Heart left ventricle (tissue), 16 donors: ENCODE data around the gene RGS14. TPM values are rescaled to one million over a fixed set of nuclear protein-coding genes. Genes with fewer than 3 reads are reported as not detected.

ENCODE experiments used
- ATAC-seq, 4 donors: fragments of 200-7000 bp; cut with Tn5 transposase; one replicate each; pipeline ENCODE4 v1.9.1; 2020 to 2022; ENCODE audit warnings: moderate library complexity in 4 of 4, mild to moderate bottlenecking in 3 of 4, moderate number of reproducible peaks in 1 of 4
- DNase-seq, 5 donors: peaks; one replicate each; pipeline ENCODE4 v3.0.0-alpha.2; 2020
- H3K27ac ChIP-seq, 12 donors: fragments of 200-600 bp; sonication (generic) in 4 of 12; one replicate each; pipeline versions ENCODE4 v1.5.0 to v1.8.0; 2016 to 2022; ENCODE audit warnings: mild to moderate bottlenecking in 2 of 12
- H3K27me3 ChIP-seq, 9 donors: fragments of 200-600 bp; sonication (generic) in 2 of 9; one replicate each; pipeline versions ENCODE4 v1.5.1 to v1.8.0; 2016 to 2022; ENCODE audit warnings: mild to moderate bottlenecking in 3 of 9
- H3K36me3 ChIP-seq, 9 donors: fragments of 200-600 bp; sonication (generic) in 2 of 9; one replicate each; pipeline versions ENCODE4 v1.5.0 to v1.8.0; 2018 to 2022; ENCODE audit warnings: mild to moderate bottlenecking in 2 of 9
- H3K4me1 ChIP-seq, 12 donors: fragments of 200-600 bp; sonication (generic) in 4 of 12; one replicate each; pipeline versions ENCODE4 v1.5.0 to v1.8.0; 2016 to 2022; ENCODE audit warnings: mild to moderate bottlenecking in 3 of 12
- H3K4me3 ChIP-seq, 12 donors: fragments of 200-600 bp; sonication (generic) in 4 of 12; one replicate each; pipeline versions ENCODE4 v1.5.0 to v1.8.0; 2017 to 2022; ENCODE audit warnings: mild to moderate bottlenecking in 9 of 12, moderate library complexity in 4 of 12
- H3K9me3 ChIP-seq, 12 donors: fragments of 200-600 bp; sonication (generic) in 4 of 12; one replicate each; pipeline versions ENCODE4 v1.5.0 to v1.8.0; 2016 to 2022; ENCODE audit warnings: mild to moderate bottlenecking in 1 of 12
- POLR2A ChIP-seq, 2 donors: fragments of 450-650 bp; IDR thresholded peaks; one replicate each; pipeline ENCODE4 v1.6.1; 2017; ENCODE audit warnings: antibody characterized with exemption in 2 of 2, mild to moderate bottlenecking in 2 of 2, moderate library complexity in 2 of 2
- WGBS, 4 donors: extraction: QIAGEN DNeasy Blood & Tissue Kit in 2 of 4; methylation state at CpG; one replicate each; pipeline versions ENCODE4 v1.1.5 to v1.1.7; 2013 to 2018; 5-methylcytosine and 5-hydroxymethylcytosine counted together
- intact Hi-C, 10 donors: fragments of 100-400 bp; cut with DNase I; formaldehyde crosslinking; loops; one replicate each; pipeline versions ENCODE4 v1.11.1 to v1.14.2; 2022
- polyA plus RNA-seq, 2 donors: library from polyadenylated mRNA; stranded (reverse); fragments of 200-250 nt; gene quantifications; one replicate each; pipeline ENCODE4 v1.2.3, GENCODE V29; 2013
- total RNA-seq, 9 donors: library from RNA; depleted of rRNA in 2 of 9; stranded (reverse); fragments of >200 nt in 2 of 9; fragmentation: NEBNext Ultra II Directional in 3 of 9; extraction: Animal tissue kit (Norgen Biotek cat#: 25700) in 3 of 9; gene quantifications; one replicate each; pipeline versions ENCODE4 v1.1.0 to v1.2.4, GENCODE V29; 2016 to 2023
- TF ChIP-seq, protein P1 (sequence below), 12 donors: fragments of 200-600 bp; sonication (generic) in 4 of 12; IDR thresholded peaks; one replicate each; pipeline versions ENCODE4 v1.5.0 to v1.8.0; 2018 to 2022; ENCODE audit warnings: antibody characterized with exemption in 12 of 12, mild to moderate bottlenecking in 5 of 12
- donor health status: ischemic (EF 13 %, LVEDD 7.1; RV severe dilation, severe dysfunction).
- donor health status: healthy with polysubstance abuse.
- donor health status: DM: no; HTN: yes; CAD: no.
- donor health status: DM: no; HTN: no; CAD: no.
- donor health status: ischemic (EF 25% LVEDD 6.9; RV normal size, moderate dysfunction).
- donor health status: ischemic (EF 25% LVEDD 5.7; RV mildly dilated, moderate dysfunction).
- donor health status: healthy.
- donor health status: DM: yes; HTN: yes; CAD: no.
- donor health status: ischemic (EF 35%, LVEDD 5.7; RV mildly dilated, moderate dysfunction).
- donor health status: nonischemic (EF 11% LVEDD 7.7; RV severe dilation, severe dysfunction).
- donor health status: DM: yes; HTN: yes; CAD: no.
- donor health status: PGD.
- donor health status: ischemic (EF 29% LVEDD 5.4; RV normal size, mild dysfunction).
- donor health status: nonischemic (EF 23%, LVEDD 6.1; RV moderate dilation, normal function).

RGS14 gene
- total and polyA plus RNA-seq, 11 donors: 1.3 to 10.7 (median 3.7) TPM

DNA sequence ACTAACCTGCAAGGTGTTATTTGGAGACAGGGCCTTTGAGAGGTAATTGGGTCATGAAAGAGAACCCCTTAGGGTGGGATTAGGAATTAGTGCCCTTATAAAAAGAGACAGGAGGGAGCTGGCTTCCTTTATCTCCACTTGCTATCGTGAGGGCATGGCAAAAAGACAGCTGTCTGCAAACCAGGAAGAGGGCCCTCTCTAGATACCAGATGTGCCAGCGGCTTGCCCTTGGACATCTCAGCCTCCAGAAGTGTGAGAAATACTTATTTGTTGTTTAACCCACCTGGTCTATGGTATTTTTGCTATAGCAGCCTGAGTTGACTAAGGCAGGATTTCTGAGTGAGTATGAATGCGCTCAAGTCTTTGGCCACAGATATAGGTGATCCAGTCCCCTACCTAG, 978 bp upstream of the RGS14 start:
- no peaks in the 10 kb centered on the region for H3K9me3 ChIP-seq
- DNase-seq: peak in 1 of 5 donors; percentile 12
- intact Hi-C loops: loop anchor here in 1 of 10 donors (5.0 kb wide), 1 partner anchor 39 kb away; no protein-coding TSS in a partner anchor
- no peak overlapping the region for H3K4me3 ChIP-seq
- H3K27me3 ChIP-seq: no peaks in the 10 kb centered on the region
- no peak overlapping the region for H3K27ac ChIP-seq
- TF ChIP-seq, protein P1, sequence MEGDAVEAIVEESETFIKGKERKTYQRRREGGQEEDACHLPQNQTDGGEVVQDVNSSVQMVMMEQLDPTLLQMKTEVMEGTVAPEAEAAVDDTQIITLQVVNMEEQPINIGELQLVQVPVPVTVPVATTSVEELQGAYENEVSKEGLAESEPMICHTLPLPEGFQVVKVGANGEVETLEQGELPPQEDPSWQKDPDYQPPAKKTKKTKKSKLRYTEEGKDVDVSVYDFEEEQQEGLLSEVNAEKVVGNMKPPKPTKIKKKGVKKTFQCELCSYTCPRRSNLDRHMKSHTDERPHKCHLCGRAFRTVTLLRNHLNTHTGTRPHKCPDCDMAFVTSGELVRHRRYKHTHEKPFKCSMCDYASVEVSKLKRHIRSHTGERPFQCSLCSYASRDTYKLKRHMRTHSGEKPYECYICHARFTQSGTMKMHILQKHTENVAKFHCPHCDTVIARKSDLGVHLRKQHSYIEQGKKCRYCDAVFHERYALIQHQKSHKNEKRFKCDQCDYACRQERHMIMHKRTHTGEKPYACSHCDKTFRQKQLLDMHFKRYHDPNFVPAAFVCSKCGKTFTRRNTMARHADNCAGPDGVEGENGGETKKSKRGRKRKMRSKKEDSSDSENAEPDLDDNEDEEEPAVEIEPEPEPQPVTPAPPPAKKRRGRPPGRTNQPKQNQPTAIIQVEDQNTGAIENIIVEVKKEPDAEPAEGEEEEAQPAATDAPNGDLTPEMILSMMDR (IDR thresholded peaks at IDR 0.05): no peak
- TF ChIP-seq POLR2A (IDR thresholded peaks at IDR 0.05): no peak
- no peak for ATAC-seq
- no peaks in the 10 kb centered on the region for H3K36me3 ChIP-seq
- 61 to 73% (median 70%) methylated on average over 3 of the region's 3 CpGs for WGBS, 4 donors
- H3K4me1 ChIP-seq: peaks cover 0 to 77% (median 18%) of the 10 kb centered on the region in 12 donors

DNA sequence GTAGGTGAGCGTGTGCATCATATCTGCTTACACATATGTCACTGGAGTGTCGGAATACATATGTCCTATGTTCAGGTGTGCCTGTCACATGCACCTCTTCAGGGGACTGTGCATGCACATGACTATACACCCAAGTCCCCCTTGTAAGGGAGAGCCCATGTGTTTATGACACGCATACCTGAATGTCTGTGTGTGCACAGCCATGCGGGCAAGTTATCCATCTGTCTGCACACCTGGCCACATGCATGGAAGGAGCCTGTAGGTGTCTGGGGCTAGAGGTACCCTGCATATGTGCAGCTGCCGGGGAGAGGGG, 622 bp upstream of the RGS14 start:
- H3K27me3 ChIP-seq: no peaks in the 10 kb centered on the region
- no peak for DNase-seq
- WGBS, 4 donors: 73 to 96% (median 86%) methylated on average over 3 to 5 of the region's 5 CpGs
- peak overlapping the region in 1 of 12 donors; percentile 73 for H3K4me3 ChIP-seq
- H3K9me3 ChIP-seq: no peaks in the 10 kb centered on the region
- H3K4me1 ChIP-seq: peaks cover 0 to 77% (median 16%) of the 10 kb centered on the region in 12 donors
- H3K27ac ChIP-seq: peak overlapping the region in 1 of 12 donors; percentile 88
- TF ChIP-seq POLR2A (IDR thresholded peaks at IDR 0.05): no peak
- TF ChIP-seq, protein P1 (IDR thresholded peaks at IDR 0.05): no peak
- no peak for ATAC-seq
- no peaks in the 10 kb centered on the region for H3K36me3 ChIP-seq
- intact Hi-C loops: loop anchor here in 1 of 10 donors (5.0 kb wide), 1 partner anchor 40 kb away; no protein-coding TSS in a partner anchor

DNA sequence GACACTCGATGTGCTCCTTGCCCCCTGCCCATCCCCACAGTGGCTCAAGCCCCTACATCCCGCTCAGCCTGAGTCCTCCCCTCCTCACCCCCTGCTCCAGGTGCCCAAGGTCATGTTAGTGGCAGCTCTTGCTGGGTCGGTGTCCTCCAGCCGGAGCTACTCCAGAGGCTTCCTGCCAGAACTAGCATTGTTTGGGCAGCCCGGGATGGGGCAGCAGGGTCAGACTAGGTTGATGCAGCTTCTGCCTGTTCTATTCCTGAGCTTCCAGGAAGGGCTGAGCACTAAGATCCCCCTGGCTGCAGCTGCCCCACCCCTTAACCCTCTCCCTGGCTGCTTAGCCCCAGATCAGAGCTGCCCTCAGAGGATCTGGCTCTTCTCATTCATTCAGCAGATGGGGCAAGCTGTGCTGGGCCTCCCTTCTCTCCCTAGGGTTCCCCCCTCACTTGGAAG, 671 bp downstream of the RGS14 start:
- peak in 2 of 5 donors; percentile 35 to 65 for DNase-seq
- TF ChIP-seq, protein P1 (IDR thresholded peaks at IDR 0.05): no peak
- no peak for TF ChIP-seq POLR2A (IDR thresholded peaks at IDR 0.05)
- peak overlapping the region in 9 of 12 donors; percentile 17 to 73 (median 44) for H3K4me3 ChIP-seq
- intact Hi-C loops: loop anchor here in 1 of 10 donors (5.0 kb wide), 1 partner anchor 41 kb away; no protein-coding TSS in a partner anchor
- peaks cover 0 to 84% (median 21%) of the 10 kb centered on the region in 12 donors for H3K4me1 ChIP-seq
- H3K27me3 ChIP-seq: no peaks in the 10 kb centered on the region
- peak; percentile 23 to 67 (median 51) for ATAC-seq
- no peaks in the 10 kb centered on the region for H3K36me3 ChIP-seq
- peak overlapping the region in 5 of 12 donors; percentile 34 to 88 (median 42) for H3K27ac ChIP-seq
- 24 to 35% (median 25%) methylated on average over 5 of the region's 5 CpGs for WGBS, 4 donors
- H3K9me3 ChIP-seq: no peaks in the 10 kb centered on the region

DNA sequence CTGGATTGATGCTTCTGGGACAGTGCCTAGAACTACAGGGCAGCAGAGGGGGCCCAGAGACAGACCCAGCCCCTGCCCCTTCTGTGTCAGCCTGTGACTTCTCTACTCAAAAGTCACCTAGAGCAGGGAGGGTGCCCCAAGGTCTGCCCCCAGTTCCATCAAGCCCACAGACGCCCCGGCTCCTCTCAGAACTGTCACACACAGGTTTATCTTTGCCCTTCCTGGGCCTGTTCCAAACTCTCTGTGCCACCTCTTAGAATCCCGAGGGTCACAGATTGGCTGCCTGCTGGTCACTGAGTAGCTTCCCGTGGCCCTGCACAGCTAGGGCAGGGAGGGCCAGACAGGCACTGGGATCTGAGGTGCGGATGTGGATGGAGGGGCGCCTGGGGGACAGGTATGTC, 1.7 kb downstream of the RGS14 start:
- 60 to 66% (median 64%) methylated on average over 6 of the region's 6 CpGs for WGBS, 4 donors
- no peak for TF ChIP-seq POLR2A (IDR thresholded peaks at IDR 0.05)
- TF ChIP-seq, protein P1 (IDR thresholded peaks at IDR 0.05): no peak
- peaks cover 0 to 90% (median 26%) of the 10 kb centered on the region in 12 donors for H3K4me1 ChIP-seq
- peak in 1 of 5 donors; percentile 54 for DNase-seq
- no peak overlapping the region for H3K27ac ChIP-seq
- no peak for ATAC-seq
- no peaks in the 10 kb centered on the region for H3K9me3 ChIP-seq
- no peaks in the 10 kb centered on the region for H3K36me3 ChIP-seq
- intact Hi-C loops: loop anchor here in 1 of 10 donors (5.0 kb wide), 1 partner anchor 42 kb away; no protein-coding TSS in a partner anchor
- peak overlapping the region in 1 of 12 donors; percentile 73 for H3K4me3 ChIP-seq
- no peaks in the 10 kb centered on the region for H3K27me3 ChIP-seq
